Coronary artery (tissue), 2 donors: ENCODE measurements around the gene ASAP3.

ENCODE experiments used
- DNase-seq: peaks from one replicate; pipeline ENCODE4 v3.0.0-alpha.2; 2017; ENCODE audit warnings: low spot score
- H3K27ac ChIP-seq, 2 donors: fragments of 200-600 bp; sonication (generic); one replicate each; pipeline ENCODE4 v1.5.1; 2016 to 2019
- H3K4me3 ChIP-seq: fragments of 200-600 bp; sonication (generic); 2 replicates; pipeline ENCODE4 v1.5.1; 2016; ENCODE audit warnings: mild to moderate bottlenecking, moderate library complexity
- CTCF ChIP-seq: fragments of 200-600 bp; sonication (generic); IDR thresholded peaks from one replicate; pipeline ENCODE4 v1.5.1; 2019; ENCODE audit warnings: antibody characterized with exemption

The ASAP3 gene

GRCh38 chr1:23422241-23422877, 61.6 kb downstream of the ASAP3 start:
- peak overlapping the region; percentile 68 to 90 for H3K27ac ChIP-seq
- peak; percentile 84 for DNase-seq
- peak overlapping the region; percentile 87 for H3K4me3 ChIP-seq
- TF ChIP-seq CTCF = no peak

- DNase-seq = no peak
- peak overlapping the region; percentile 87 for H3K4me3 ChIP-seq
- peak overlapping the region in 1 of 2 donors; percentile 90 for H3K27ac ChIP-seq
- TF ChIP-seq CTCF = no peak
Measured at GRCh38 chr1:23421753-23422240, 62.2 kb downstream of the ASAP3 start.

GRCh38 chr1:23421343-23421742, 62.6 kb downstream of the ASAP3 start:
- TF ChIP-seq CTCF = no peak
- DNase-seq = no peak
- Histone ChIP-seq H3K4me3 (no peak overlapping the region), H3K27ac (no peak overlapping the region)

- H3K4me3 ChIP-seq = no peak overlapping the region
- H3K27ac ChIP-seq = no peak overlapping the region
- TF ChIP-seq CTCF = no peak
- no peak for DNase-seq
Measured at GRCh38 chr1:23420778-23421177, 63.2 kb downstream of the ASAP3 start.

GRCh38 chr1:23419180-23419579, 64.8 kb downstream of the ASAP3 start:
- TF ChIP-seq CTCF = no peak
- no peak overlapping the region for H3K4me3 ChIP-seq
- no peak overlapping the region for H3K27ac ChIP-seq
- DNase-seq = no peak

DNA sequence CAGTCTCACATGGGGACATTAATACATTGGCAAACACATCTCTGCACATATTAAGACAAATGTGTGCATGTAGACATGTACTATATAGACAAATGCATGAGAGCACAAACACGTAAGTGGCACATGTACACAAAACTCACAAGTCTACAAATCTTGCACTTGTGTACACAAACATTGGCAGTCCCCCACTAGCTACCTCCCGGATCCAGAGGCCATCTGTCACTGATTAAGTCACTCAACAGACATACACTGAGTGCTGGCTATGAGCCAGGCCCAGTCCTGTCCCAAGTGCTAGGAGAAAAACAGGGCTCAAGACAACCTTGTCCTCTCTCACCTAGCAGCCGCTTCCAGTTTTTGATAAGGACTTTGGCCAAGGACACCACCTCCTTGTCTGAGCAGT, 66.4 kb downstream of the ASAP3 start:
- H3K4me3 ChIP-seq = no peak overlapping the region
- no peak overlapping the region for H3K27ac ChIP-seq
- no peak for DNase-seq
- no peak for TF ChIP-seq CTCF

- no peak for TF ChIP-seq CTCF
- DNase-seq = no peak
- no peak overlapping the region for H3K27ac ChIP-seq
- H3K4me3 ChIP-seq = no peak overlapping the region
Measured at GRCh38 chr1:23416964-23417363, 67.0 kb downstream of the ASAP3 start.
